B cell (primary cell): ENCODE data around the gene SLC6A12.
"Not testable (repeated sequence)": the region's sequence is repeated elsewhere in the genome, so short reads cannot be mapped to it uniquely, and the experiment has no call there.

Source experiments
- EZH2 ChIP-seq: IDR thresholded peaks from 2 replicates; pipeline ENCODE4 v1.6.1; 2012; ENCODE audit warnings: borderline replicate concordance, low read depth, mild to moderate bottlenecking, moderate library complexity, low read length; ENCODE audit not compliant: insufficient read depth, poor library complexity, severe bottlenecking
- TF ChIP-seq, protein P1 (sequence below): fragments of 200-600 bp; IDR thresholded peaks from one replicate; pipeline ENCODE4 v1.8.0; 2022; ENCODE audit warnings: antibody characterized with exemption, mild to moderate bottlenecking

DNA sequence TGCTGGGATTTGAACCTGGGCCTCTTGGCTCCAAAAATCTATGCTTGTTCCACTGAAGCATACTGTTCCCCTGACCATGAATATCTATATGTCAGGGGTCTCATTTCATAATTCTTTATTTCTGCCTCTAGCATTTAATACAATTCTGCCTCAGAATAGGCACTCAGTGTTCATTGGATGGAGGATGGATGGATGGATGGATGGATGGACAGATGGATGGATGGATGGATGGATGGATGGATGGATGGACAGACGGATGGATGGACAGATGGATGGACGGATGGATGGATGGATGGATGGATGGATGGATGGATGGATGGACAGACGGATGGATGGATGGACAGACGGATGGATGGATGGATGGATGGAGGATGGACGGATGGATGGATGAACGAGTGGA, 3.1 kb upstream of the SLC6A12 start:
- TF ChIP-seq, protein P1, sequence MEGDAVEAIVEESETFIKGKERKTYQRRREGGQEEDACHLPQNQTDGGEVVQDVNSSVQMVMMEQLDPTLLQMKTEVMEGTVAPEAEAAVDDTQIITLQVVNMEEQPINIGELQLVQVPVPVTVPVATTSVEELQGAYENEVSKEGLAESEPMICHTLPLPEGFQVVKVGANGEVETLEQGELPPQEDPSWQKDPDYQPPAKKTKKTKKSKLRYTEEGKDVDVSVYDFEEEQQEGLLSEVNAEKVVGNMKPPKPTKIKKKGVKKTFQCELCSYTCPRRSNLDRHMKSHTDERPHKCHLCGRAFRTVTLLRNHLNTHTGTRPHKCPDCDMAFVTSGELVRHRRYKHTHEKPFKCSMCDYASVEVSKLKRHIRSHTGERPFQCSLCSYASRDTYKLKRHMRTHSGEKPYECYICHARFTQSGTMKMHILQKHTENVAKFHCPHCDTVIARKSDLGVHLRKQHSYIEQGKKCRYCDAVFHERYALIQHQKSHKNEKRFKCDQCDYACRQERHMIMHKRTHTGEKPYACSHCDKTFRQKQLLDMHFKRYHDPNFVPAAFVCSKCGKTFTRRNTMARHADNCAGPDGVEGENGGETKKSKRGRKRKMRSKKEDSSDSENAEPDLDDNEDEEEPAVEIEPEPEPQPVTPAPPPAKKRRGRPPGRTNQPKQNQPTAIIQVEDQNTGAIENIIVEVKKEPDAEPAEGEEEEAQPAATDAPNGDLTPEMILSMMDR, result not testable (repeated sequence)
- TF ChIP-seq EZH2, result not testable (repeated sequence)
